Skeletal muscle tissue (tissue), 4 donors: ENCODE measurements around the gene KIF24. TPM values are rescaled to one million over a fixed set of nuclear protein-coding genes. Genes with fewer than 3 reads are reported as not detected.

Experiments used
- H3K27ac ChIP-seq: one replicate; pipeline ENCODE4 v1.7.0; 2013; ENCODE audit warnings: mild to moderate bottlenecking, low read depth, low read length, inconsistent platforms
- H3K27me3 ChIP-seq, 3 donors: one replicate each; pipeline ENCODE4 v1.7.0; 2013; ENCODE audit warnings: low read length in 3 of 3; ENCODE audit not compliant: control insufficient read depth in 3 of 3, insufficient read depth in 3 of 3
- H3K36me3 ChIP-seq, 3 donors: one replicate each; pipeline ENCODE4 v1.7.0; 2013; ENCODE audit warnings: low read length in 3 of 3; ENCODE audit not compliant: control insufficient read depth in 3 of 3, insufficient read depth in 3 of 3
- H3K4me1 ChIP-seq, 3 donors: one replicate each; pipeline ENCODE4 v1.7.0; 2013; ENCODE audit warnings: low read length in 3 of 3, mild to moderate bottlenecking in 3 of 3; ENCODE audit not compliant: control insufficient read depth in 3 of 3, insufficient read depth in 3 of 3
- H3K4me3 ChIP-seq, 3 donors: one replicate each; pipeline ENCODE4 v1.7.0; 2013; ENCODE audit warnings: low read length in 3 of 3
- H3K9ac ChIP-seq, 3 donors: one replicate each; pipeline ENCODE4 v1.7.0; 2013; ENCODE audit warnings: low read length in 3 of 3, mild to moderate bottlenecking in 3 of 3, moderate library complexity in 2 of 3, low read depth in 1 of 3
- H3K9me3 ChIP-seq, 3 donors: one replicate each; pipeline ENCODE4 v1.7.0; 2013; ENCODE audit warnings: low read length in 3 of 3; ENCODE audit not compliant: control insufficient read depth in 3 of 3
- total RNA-seq: library from RNA; depleted of rRNA; stranded (reverse); fragments of >200 nt; gene quantifications from one replicate; pipeline ENCODE4 v1.2.3, GENCODE V29; 2014
- donor health status: Osteomylitis.

The KIF24 gene, protein sequence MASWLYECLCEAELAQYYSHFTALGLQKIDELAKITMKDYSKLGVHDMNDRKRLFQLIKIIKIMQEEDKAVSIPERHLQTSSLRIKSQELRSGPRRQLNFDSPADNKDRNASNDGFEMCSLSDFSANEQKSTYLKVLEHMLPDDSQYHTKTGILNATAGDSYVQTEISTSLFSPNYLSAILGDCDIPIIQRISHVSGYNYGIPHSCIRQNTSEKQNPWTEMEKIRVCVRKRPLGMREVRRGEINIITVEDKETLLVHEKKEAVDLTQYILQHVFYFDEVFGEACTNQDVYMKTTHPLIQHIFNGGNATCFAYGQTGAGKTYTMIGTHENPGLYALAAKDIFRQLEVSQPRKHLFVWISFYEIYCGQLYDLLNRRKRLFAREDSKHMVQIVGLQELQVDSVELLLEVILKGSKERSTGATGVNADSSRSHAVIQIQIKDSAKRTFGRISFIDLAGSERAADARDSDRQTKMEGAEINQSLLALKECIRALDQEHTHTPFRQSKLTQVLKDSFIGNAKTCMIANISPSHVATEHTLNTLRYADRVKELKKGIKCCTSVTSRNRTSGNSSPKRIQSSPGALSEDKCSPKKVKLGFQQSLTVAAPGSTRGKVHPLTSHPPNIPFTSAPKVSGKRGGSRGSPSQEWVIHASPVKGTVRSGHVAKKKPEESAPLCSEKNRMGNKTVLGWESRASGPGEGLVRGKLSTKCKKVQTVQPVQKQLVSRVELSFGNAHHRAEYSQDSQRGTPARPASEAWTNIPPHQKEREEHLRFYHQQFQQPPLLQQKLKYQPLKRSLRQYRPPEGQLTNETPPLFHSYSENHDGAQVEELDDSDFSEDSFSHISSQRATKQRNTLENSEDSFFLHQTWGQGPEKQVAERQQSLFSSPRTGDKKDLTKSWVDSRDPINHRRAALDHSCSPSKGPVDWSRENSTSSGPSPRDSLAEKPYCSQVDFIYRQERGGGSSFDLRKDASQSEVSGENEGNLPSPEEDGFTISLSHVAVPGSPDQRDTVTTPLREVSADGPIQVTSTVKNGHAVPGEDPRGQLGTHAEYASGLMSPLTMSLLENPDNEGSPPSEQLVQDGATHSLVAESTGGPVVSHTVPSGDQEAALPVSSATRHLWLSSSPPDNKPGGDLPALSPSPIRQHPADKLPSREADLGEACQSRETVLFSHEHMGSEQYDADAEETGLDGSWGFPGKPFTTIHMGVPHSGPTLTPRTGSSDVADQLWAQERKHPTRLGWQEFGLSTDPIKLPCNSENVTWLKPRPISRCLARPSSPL (N-terminal part only)
- total RNA-seq, result 5.7 TPM

DNA sequence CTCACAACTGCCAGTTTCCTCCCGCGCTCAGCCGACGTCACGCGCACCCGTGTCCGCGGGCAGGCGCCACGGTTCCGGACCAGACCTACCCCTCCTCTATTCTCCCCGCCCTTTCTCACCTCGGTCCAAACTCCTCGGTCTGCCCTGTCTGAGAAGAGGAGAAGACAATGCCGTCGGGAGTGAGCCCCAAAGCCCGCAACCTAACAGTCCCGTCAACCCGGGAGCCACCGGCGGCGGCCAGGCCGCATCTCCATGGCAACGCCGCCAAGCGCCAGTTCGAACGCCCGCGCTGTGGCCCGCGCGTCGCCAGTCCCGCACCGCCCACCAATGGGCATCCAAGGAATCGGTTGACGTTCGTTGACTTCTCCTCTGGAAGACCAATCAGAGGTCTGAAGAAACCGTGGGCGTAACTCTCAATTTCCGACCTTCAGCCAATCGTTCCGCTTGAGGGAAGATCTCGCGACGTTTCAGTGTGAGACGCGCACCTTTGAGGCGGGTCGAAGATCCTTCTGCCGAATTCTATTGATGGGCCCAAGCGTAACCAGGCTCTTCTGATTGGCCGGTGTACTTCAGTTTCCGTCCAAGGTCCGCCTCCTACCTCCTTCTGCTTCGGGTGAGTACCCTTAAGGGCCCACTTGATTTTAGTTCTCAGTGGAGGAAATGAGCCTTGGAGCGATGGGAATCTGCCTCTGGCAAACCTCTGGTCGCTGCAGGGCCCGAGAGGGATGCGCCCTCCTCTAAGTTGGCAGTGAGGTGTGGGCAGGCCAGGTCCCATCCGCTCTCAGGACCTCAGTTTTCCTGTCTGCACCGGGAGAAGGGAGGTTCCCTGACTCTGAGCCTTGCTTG lies at the start of gene KIF24, which contains the start of gene NUDT2:
TSS of gene KIF24 (minus strand) at position 282 of the 846 bp plus-strand sequence. CDS start 17,922 bp downstream, outside the sequence.
TSS of gene NUDT2 (plus strand) at position 583 of the 846 bp plus-strand sequence. CDS start 9,471 bp downstream, outside the sequence.
- H3K27ac ChIP-seq, result peak within 1 kb of the TSS; percentile 84
- peaks cover 11 to 23% (median 13%) of the 10 kb centered on the region in 3 donors for H3K4me1 ChIP-seq
- H3K36me3 ChIP-seq, result no peaks in the 10 kb centered on the region
- H3K4me3 ChIP-seq, result peak within 1 kb of the TSS; percentile 95 to 97 (median 96)
- H3K27me3 ChIP-seq, result no peaks in the 10 kb centered on the region
- no peaks in the 10 kb centered on the region for H3K9me3 ChIP-seq
- peak within 1 kb of the TSS; percentile 89 to 94 (median 91) for H3K9ac ChIP-seq

DNA sequence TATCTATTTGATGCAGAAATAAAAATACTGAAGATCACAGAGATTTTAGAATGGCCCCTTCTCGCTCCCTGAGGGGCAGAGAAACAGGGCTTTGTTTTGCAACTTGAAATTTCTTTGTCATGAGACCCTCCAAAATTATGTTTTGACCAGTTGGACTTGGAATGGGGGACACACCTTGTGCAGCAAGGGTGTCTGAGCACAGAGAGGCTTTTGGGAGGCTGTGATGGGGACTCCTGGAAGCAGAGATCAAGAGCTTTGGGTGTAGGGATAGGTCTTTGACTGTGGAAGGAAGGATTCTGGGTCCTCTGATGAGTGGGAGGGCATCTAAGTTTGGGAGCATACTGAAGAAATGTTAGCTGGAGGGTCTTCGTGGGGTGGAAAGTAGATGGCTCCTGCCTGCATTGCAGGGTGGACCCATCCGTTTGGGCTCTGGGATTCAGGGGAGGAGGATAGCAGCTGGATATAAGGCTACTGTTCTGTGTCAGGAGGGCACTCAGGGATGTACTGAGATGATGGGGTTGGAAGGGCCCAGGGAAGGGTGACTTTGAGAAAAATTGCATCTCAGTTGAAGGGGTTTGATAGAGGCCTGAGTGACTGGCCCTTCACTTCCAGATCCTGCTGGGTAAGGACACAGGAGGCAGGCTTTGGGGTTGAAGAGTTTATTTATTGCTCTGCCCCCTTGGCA lies 49.5 kb upstream of the KIF24 start:
- Histone ChIP-seq H3K36me3 (no peaks in the 10 kb centered on the region), H3K27ac (no peak overlapping the region), H3K9me3 (no peaks in the 10 kb centered on the region), H3K27me3 (no peaks in the 10 kb centered on the region), H3K4me3 (no peak overlapping the region), H3K4me1 (peaks cover 52 to 59% (median 52%) of the 10 kb centered on the region in 3 donors), H3K9ac (peak overlapping the region in 1 of 3 donors; percentile 8)

DNA sequence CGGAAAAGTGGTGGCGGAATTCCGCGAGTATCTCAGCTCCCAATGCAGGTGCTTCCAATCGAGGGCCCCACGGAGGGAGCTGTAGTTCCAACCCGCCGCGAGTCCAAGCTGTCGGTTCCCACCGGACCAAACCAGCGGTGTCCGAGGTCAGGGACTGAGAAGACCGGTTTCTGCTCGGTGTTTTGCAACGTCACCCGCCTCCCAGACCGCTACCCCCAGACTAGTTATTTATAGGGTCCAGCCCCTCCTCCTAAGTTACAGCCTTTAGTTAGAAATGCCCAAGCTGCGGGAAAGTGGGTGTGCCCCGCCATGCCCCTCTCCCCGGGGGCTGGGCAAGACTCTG lies 48.3 kb upstream of the KIF24 start:
- no peaks in the 10 kb centered on the region for H3K27me3 ChIP-seq
- peak overlapping the region; percentile 79 to 91 (median 81) for H3K9ac ChIP-seq
- no peaks in the 10 kb centered on the region for H3K9me3 ChIP-seq
- peaks cover 0 to 2% (median 2%) of the 10 kb centered on the region in 3 donors for H3K36me3 ChIP-seq
- H3K4me1 ChIP-seq, result peaks cover 52 to 65% (median 62%) of the 10 kb centered on the region in 3 donors
- peak overlapping the region; percentile 80 to 88 (median 82) for H3K4me3 ChIP-seq
- peak overlapping the region; percentile 87 for H3K27ac ChIP-seq

DNA sequence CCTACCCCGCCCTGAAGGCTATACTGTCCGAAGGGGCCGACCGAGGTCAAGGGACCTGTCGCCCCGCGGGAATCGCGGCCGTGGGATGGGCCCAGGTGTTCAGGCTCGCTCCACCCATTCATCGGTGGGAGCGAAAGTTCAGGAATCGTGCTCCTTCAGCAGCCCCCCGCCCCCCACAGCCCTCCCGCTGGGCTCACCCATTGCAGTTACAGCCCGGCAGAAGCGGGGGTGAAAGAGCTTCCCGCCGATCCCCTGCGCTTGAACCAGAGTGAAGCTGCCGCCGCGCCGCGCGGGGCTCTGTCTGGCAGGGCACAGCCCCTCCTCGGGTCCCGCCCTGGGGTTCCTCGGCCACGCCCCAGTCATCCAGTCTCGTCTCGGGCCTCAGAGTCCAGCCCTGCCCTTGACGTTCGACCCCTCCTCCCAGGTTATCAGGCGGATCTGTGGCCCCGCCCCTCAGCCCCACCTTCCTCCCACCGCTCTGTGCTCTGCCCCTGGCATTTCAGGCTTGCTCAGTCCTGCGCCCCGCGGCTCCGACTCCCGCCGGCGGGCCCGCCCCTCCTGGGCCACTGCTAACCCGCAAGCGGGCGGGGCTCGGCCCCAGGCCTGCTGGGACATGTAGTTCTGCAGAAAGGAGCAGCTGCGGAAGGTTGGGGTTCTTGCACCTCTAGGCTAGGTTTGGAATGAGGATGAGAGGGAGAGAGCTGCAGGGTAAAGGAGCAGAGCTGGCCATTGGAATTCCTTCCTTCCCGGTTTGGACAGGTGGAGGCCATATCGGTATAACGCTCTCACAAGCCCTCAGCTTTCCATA lies 47.7 kb upstream of the KIF24 start, which contains the start of gene MYORG:
TSS of gene MYORG (minus strand) at position 303 of the 808 bp plus-strand sequence. CDS start 3,955 bp downstream, outside the sequence.
- H3K27ac ChIP-seq, result peak within 1 kb of the TSS; percentile 87
- H3K27me3 ChIP-seq, result no peaks in the 10 kb centered on the region

DNA sequence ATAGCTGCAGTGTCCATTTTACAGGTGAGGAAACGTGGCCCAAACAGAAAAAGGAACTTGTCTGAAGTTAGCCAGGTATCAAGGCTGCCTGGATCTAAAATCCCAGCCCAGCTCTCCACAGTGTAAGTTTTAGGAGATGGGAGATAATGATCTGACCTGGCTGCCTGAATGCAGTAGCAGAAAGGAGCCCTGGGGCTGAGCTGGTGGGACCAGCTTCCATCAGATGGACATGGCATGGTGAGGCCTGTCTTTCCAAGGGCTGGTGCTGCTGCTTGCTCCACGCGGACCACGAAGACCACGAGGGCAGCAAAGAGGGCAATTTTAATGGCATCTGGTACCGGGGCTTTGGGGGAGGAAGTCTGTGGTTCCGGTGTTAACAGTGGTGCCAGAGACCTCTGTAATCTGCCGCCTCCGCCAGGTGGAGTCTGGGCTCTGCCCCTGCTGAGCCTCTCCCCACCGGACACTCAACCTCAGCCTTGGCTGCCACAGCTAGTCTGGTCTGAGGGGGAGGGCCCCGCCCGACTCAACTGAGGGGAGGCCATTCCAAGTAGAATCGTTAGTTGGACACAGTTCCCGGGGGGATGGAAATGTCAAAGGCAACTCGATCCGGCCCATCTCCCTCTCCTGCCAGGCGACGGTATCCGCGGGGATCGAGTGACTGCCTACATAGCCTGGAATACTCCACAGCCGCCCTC lies 47.0 kb upstream of the KIF24 start:
- peak overlapping the region; percentile 79 to 91 (median 81) for H3K9ac ChIP-seq
- peaks cover 9 to 16% (median 15%) of the 10 kb centered on the region in 3 donors for H3K36me3 ChIP-seq
- H3K27me3 ChIP-seq, result no peaks in the 10 kb centered on the region
- H3K27ac ChIP-seq, result peak overlapping the region; percentile 87
- H3K4me1 ChIP-seq, result peaks cover 49 to 65% (median 64%) of the 10 kb centered on the region in 3 donors
- peak overlapping the region; percentile 80 to 88 (median 82) for H3K4me3 ChIP-seq
- H3K9me3 ChIP-seq, result no peaks in the 10 kb centered on the region

More for the DNA sequence above, 47.7 kb upstream of the KIF24 start, which contains the start of gene MYORG:
- H3K4me3 ChIP-seq, result peak within 1 kb of the TSS; percentile 80 to 88 (median 82)
- peak within 1 kb of the TSS; percentile 79 to 91 (median 81) for H3K9ac ChIP-seq
- peaks cover 52 to 65% (median 62%) of the 10 kb centered on the region in 3 donors for H3K4me1 ChIP-seq
- H3K36me3 ChIP-seq, result peaks cover 4 to 8% (median 8%) of the 10 kb centered on the region in 3 donors
- no peaks in the 10 kb centered on the region for H3K9me3 ChIP-seq

DNA sequence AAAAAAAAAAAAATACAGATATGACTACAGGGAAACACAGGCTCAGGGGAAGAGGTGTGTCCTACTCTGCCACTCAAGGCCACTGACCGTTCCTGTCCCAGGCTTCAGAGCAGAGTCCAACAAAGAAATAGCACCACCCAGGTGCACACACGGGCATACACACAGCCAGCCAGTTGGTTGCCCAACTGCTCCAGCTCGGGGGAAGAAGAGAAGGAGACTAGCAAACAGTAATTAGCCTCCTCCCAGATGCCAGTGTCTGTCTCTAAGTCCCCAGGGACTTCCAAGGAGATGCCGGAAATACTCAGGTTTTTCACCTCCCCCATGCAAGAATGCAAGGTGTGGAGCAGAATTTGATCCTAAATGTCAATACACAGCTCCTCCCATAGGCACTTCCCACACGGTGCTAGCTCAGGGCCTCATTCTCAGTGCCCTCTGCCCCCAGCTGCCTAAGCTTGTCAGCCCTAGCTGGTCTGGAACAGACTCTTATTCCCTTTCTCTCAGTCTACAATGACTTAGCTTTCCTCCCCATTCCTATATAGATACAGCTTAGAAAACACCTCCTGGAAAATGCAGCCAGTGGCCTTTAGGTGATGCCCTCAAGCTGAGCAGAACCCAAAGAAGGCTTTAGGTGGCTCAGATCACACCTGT lies 46.0 kb upstream of the KIF24 start:
- Histone ChIP-seq H3K36me3 (peaks cover 15 to 24% (median 17%) of the 10 kb centered on the region in 3 donors), H3K9me3 (no peaks in the 10 kb centered on the region), H3K4me3 (peak overlapping the region; percentile 80 to 88 (median 82)), H3K27ac (peak overlapping the region; percentile 87), H3K27me3 (no peaks in the 10 kb centered on the region), H3K4me1 (peaks cover 49 to 67% (median 67%) of the 10 kb centered on the region in 3 donors), H3K9ac (peak overlapping the region; percentile 70 to 91 (median 81))

DNA sequence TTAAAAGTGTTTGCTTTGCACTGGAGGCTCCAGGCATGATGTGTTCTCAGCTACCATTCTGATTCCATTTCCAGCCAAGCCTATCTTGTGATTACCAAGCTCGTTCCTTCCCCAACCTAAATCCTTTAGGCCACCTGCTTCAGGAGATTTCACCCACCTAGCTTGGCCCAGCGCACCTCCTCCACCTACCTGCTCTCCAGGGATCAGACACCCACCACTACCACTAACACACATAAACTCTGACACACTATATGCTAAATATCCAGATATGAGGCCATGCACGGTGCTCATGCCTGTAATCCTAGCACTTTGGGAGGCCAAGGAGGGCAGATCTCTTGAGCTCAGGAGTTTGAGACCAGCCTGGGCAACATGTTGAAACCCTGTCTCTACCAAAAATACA lies 45.3 kb upstream of the KIF24 start:
- Histone ChIP-seq H3K27me3 (no peaks in the 10 kb centered on the region), H3K4me3 (peak overlapping the region in 1 of 3 donors; percentile 24), H3K36me3 (peaks cover 17 to 29% (median 18%) of the 10 kb centered on the region in 3 donors), H3K9ac (peak overlapping the region in 1 of 3 donors; percentile 35), H3K9me3 (no peaks in the 10 kb centered on the region), H3K27ac (peak overlapping the region; percentile 19), H3K4me1 (peaks cover 50 to 67% (median 67%) of the 10 kb centered on the region in 3 donors)
